Measurements from ENCODE around the gene GSDME.

Gene GSDME

GRCh38 chr7:24777806-24778205 is 20.5 kb upstream of the GSDME start:
- H2BK12ac ChIP-seq (ENCODE audit: low read length in 2 of 2) = no peak overlapping the region
- WGBS = 98% methylated on average over 3 of the region's 3 CpGs
- H4K91ac ChIP-seq (ENCODE audit: low read length) = no peak overlapping the region
- H3K4ac ChIP-seq (ENCODE audit: low read depth in 1 of 2, low read length in 2 of 2) = no peak overlapping the region
- H3K4me1 ChIP-seq (ENCODE audit: control insufficient read depth, insufficient read depth, low read depth, low read length) = peaks cover 3% of the 10 kb centered on the region
- peak overlapping the region; percentile 70 for H3K9ac ChIP-seq (ENCODE audit: low read length)
- no peak overlapping the region for H3K14ac ChIP-seq (ENCODE audit: low read length in 2 of 2)
- no peak overlapping the region for H3K4me2 ChIP-seq (ENCODE audit: low read length, poor library complexity, severe bottlenecking)
- H3K23ac ChIP-seq (ENCODE audit: low read length in 2 of 2) = no peak overlapping the region
- no peak for DNase-seq
- no peak overlapping the region for H2BK120ac ChIP-seq (ENCODE audit: low read depth, low read length)
- no peaks in the 10 kb centered on the region for H3K27me3 ChIP-seq (ENCODE audit: control insufficient read depth in 1 of 2, insufficient read depth in 1 of 2, low read length in 2 of 2)
- no peak overlapping the region for H2BK15ac ChIP-seq (ENCODE audit: low read depth, poor library complexity, severe bottlenecking)
- H3K36me3 ChIP-seq (ENCODE audit: control insufficient read depth in 1 of 2, insufficient read depth in 2 of 2, low read depth in 1 of 2, low read length in 2 of 2) = peaks cover 0 to 8% of the 10 kb centered on the region in 2 experiments
- no peak overlapping the region for H2AFZ ChIP-seq (ENCODE audit: low read depth, low read length)
- no peak overlapping the region for H3K27ac ChIP-seq (ENCODE audit: low read length, poor library complexity, severe bottlenecking)
- no peak overlapping the region for H3K18ac ChIP-seq (ENCODE audit: low read depth in 1 of 2, low read length in 2 of 2)
- no peaks in the 10 kb centered on the region for H3K9me3 ChIP-seq (ENCODE audit: control insufficient read depth, low read length)
- no peak overlapping the region for H2BK5ac ChIP-seq (ENCODE audit: low read depth, low read length, poor library complexity, severe bottlenecking)
- no peaks in the 10 kb centered on the region for H3K79me1 ChIP-seq (replicated peaks; ENCODE audit: low read length, poor library complexity, severe bottlenecking)
- H2AK5ac ChIP-seq (ENCODE audit: low read length, severe bottlenecking) = no peak overlapping the region
- no peak overlapping the region for H3K4me3 ChIP-seq (ENCODE audit: insufficient read depth in 1 of 2, low read depth in 1 of 2, low read length in 2 of 2)
- H4K8ac ChIP-seq (ENCODE audit: low read length) = no peak overlapping the region

GRCh38 chr7:24773646-24774045 is 16.4 kb upstream of the GSDME start:
- Histone ChIP-seq H3K27me3 (ENCODE audit: control insufficient read depth in 1 of 2, insufficient read depth in 1 of 2, low read length in 2 of 2) (no peaks in the 10 kb centered on the region), H3K23ac (ENCODE audit: low read length in 2 of 2) (no peak overlapping the region), H3K4me3 (ENCODE audit: insufficient read depth in 1 of 2, low read depth in 1 of 2, low read length in 2 of 2) (no peak overlapping the region), H2BK120ac (ENCODE audit: low read depth, low read length) (no peak overlapping the region), H3K14ac (ENCODE audit: low read length in 2 of 2) (no peak overlapping the region), H3K9ac (ENCODE audit: low read length) (no peak overlapping the region), H3K18ac (ENCODE audit: low read depth in 1 of 2, low read length in 2 of 2) (no peak overlapping the region), H4K91ac (ENCODE audit: low read length) (no peak overlapping the region), H3K36me3 (ENCODE audit: control insufficient read depth in 1 of 2, insufficient read depth in 2 of 2, low read depth in 1 of 2, low read length in 2 of 2) (no peaks in the 10 kb centered on the region), H2BK15ac (ENCODE audit: low read depth, poor library complexity, severe bottlenecking) (no peak overlapping the region), H2BK5ac (ENCODE audit: low read depth, low read length, poor library complexity, severe bottlenecking) (no peak overlapping the region), H3K27ac (ENCODE audit: low read length, poor library complexity, severe bottlenecking) (no peak overlapping the region), H3K4me1 (ENCODE audit: control insufficient read depth, insufficient read depth, low read depth, low read length) (peaks cover 3% of the 10 kb centered on the region), H3K9me3 (ENCODE audit: control insufficient read depth, low read length) (no peaks in the 10 kb centered on the region), H3K4me2 (ENCODE audit: low read length, poor library complexity, severe bottlenecking) (no peak overlapping the region), H4K8ac (ENCODE audit: low read length) (no peak overlapping the region), H3K79me1 (replicated peaks; ENCODE audit: low read length, poor library complexity, severe bottlenecking) (no peaks in the 10 kb centered on the region), H3K4ac (ENCODE audit: low read depth in 1 of 2, low read length in 2 of 2) (no peak overlapping the region), H2AFZ (ENCODE audit: low read depth, low read length) (no peak overlapping the region), H2AK5ac (ENCODE audit: low read length, severe bottlenecking) (no peak overlapping the region), H2BK12ac (ENCODE audit: low read length in 2 of 2) (no peak overlapping the region)
- peak; percentile 46 for DNase-seq

DNA sequence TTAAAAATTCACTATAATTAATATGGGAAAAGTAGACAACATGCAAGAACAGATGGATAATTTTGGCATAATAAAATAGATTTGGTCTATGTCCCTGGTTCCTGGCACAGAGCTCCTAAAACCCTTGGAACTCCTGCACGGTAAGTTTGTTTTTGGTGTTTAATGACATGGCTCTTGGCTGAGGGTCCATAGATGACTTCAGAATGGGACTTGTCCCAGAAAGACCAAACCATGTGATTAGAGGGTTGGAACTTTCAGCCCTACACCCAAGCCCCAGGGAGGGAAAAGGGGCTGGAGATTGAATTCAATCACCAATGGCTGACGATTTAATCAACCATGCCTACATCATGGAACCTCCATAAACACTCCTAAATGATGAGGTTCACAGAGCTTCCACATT is 12.6 kb upstream of the GSDME start:
- H3K27me3 ChIP-seq (ENCODE audit: control insufficient read depth in 1 of 2, insufficient read depth in 1 of 2, low read length in 2 of 2) = no peaks in the 10 kb centered on the region
- no peak overlapping the region for H2AFZ ChIP-seq (ENCODE audit: low read depth, low read length)
- no peak for DNase-seq
- no peak overlapping the region for H3K9ac ChIP-seq (ENCODE audit: low read length)
- 100% methylated on average over 1 of the region's 2 CpGs for WGBS
- H4K91ac ChIP-seq (ENCODE audit: low read length) = no peak overlapping the region
- no peak overlapping the region for H4K8ac ChIP-seq (ENCODE audit: low read length)
- no peak overlapping the region for H3K27ac ChIP-seq (ENCODE audit: low read length, poor library complexity, severe bottlenecking)
- no peak overlapping the region for H3K23ac ChIP-seq (ENCODE audit: low read length in 2 of 2)
- no peak overlapping the region for H3K4me2 ChIP-seq (ENCODE audit: low read length, poor library complexity, severe bottlenecking)
- no peak overlapping the region for H3K18ac ChIP-seq (ENCODE audit: low read depth in 1 of 2, low read length in 2 of 2)
- no peaks in the 10 kb centered on the region for H3K79me1 ChIP-seq (replicated peaks; ENCODE audit: low read length, poor library complexity, severe bottlenecking)
- H2BK5ac ChIP-seq (ENCODE audit: low read depth, low read length, poor library complexity, severe bottlenecking) = no peak overlapping the region
- H3K4me3 ChIP-seq (ENCODE audit: insufficient read depth in 1 of 2, low read depth in 1 of 2, low read length in 2 of 2) = no peak overlapping the region
- no peaks in the 10 kb centered on the region for H3K9me3 ChIP-seq (ENCODE audit: control insufficient read depth, low read length)
- H2AK5ac ChIP-seq (ENCODE audit: low read length, severe bottlenecking) = no peak overlapping the region
- no peak overlapping the region for H2BK15ac ChIP-seq (ENCODE audit: low read depth, poor library complexity, severe bottlenecking)
- H2BK12ac ChIP-seq (ENCODE audit: low read length in 2 of 2) = no peak overlapping the region
- no peak overlapping the region for H3K14ac ChIP-seq (ENCODE audit: low read length in 2 of 2)
- no peak overlapping the region for H3K4ac ChIP-seq (ENCODE audit: low read depth in 1 of 2, low read length in 2 of 2)
- H3K4me1 ChIP-seq (ENCODE audit: control insufficient read depth, insufficient read depth, low read depth, low read length) = peaks cover 1% of the 10 kb centered on the region
- no peaks in the 10 kb centered on the region for H3K36me3 ChIP-seq (ENCODE audit: control insufficient read depth in 1 of 2, insufficient read depth in 2 of 2, low read depth in 1 of 2, low read length in 2 of 2)
- no peak overlapping the region for H2BK120ac ChIP-seq (ENCODE audit: low read depth, low read length)

- no peak for DNase-seq
- H3K36me3 ChIP-seq (ENCODE audit: control insufficient read depth in 1 of 2, insufficient read depth in 2 of 2, low read depth in 1 of 2, low read length in 2 of 2) = no peaks in the 10 kb centered on the region
- H2AFZ ChIP-seq (ENCODE audit: low read depth, low read length) = no peak overlapping the region
- no peaks in the 10 kb centered on the region for H3K9me3 ChIP-seq (ENCODE audit: control insufficient read depth, low read length)
- H2BK12ac ChIP-seq (ENCODE audit: low read length in 2 of 2) = no peak overlapping the region
- no peak overlapping the region for H4K91ac ChIP-seq (ENCODE audit: low read length)
- H3K27ac ChIP-seq (ENCODE audit: low read length, poor library complexity, severe bottlenecking) = no peak overlapping the region
- no peak overlapping the region for H2BK120ac ChIP-seq (ENCODE audit: low read depth, low read length)
- H3K4me3 ChIP-seq (ENCODE audit: insufficient read depth in 1 of 2, low read depth in 1 of 2, low read length in 2 of 2) = no peak overlapping the region
- H3K27me3 ChIP-seq (ENCODE audit: control insufficient read depth in 1 of 2, insufficient read depth in 1 of 2, low read length in 2 of 2) = no peaks in the 10 kb centered on the region
- H2AK5ac ChIP-seq (ENCODE audit: low read length, severe bottlenecking) = no peak overlapping the region
- H3K14ac ChIP-seq (ENCODE audit: low read length in 2 of 2) = no peak overlapping the region
- no peaks in the 10 kb centered on the region for H3K79me1 ChIP-seq (replicated peaks; ENCODE audit: low read length, poor library complexity, severe bottlenecking)
- H3K23ac ChIP-seq (ENCODE audit: low read length in 2 of 2) = no peak overlapping the region
- H4K8ac ChIP-seq (ENCODE audit: low read length) = no peak overlapping the region
- H3K9ac ChIP-seq (ENCODE audit: low read length) = no peak overlapping the region
- WGBS = 75% methylated on average over 8 of the region's 9 CpGs
- no peaks in the 10 kb centered on the region for H3K4me1 ChIP-seq (ENCODE audit: control insufficient read depth, insufficient read depth, low read depth, low read length)
- no peak overlapping the region for H3K4me2 ChIP-seq (ENCODE audit: low read length, poor library complexity, severe bottlenecking)
- peak overlapping the region in 1 of 2 experiments; percentile 19 for H3K4ac ChIP-seq (ENCODE audit: low read depth in 1 of 2, low read length in 2 of 2)
- no peak overlapping the region for H2BK15ac ChIP-seq (ENCODE audit: low read depth, poor library complexity, severe bottlenecking)
- H3K18ac ChIP-seq (ENCODE audit: low read depth in 1 of 2, low read length in 2 of 2) = no peak overlapping the region
- H2BK5ac ChIP-seq (ENCODE audit: low read depth, low read length, poor library complexity, severe bottlenecking) = no peak overlapping the region
Measured at GRCh38 chr7:24769014-24769830, 12.0 kb upstream of the GSDME start.
